ENCODE data around the gene TLR10.
"Not testable (repeated sequence)": the region's sequence is repeated elsewhere in the genome, so short reads cannot be mapped to it uniquely, and the experiment has no call there.

TLR10 gene

DNA sequence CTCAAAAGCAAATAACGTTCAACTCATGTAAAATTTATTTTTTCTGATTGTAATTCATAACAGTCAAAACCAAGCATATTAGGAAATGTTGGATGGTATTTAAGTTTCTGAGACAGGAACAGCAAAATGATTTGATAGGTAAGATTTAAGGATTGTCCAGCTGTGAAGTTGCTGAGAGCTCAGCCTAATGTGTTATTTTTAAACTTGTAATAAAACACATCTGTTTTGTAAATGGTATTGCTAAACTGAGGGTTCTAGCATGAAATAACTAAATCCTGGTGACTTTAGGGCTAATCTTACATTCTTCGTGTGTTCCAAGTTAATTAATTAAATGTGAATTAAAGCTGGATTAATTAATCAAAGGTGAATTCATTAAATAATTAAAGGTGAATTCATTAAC is 13.3 kb downstream of the TLR10 start:
- FAIRE-seq, result peak; percentile 62
- DNase-seq (ENCODE audit: extremely low spot score, insufficient read length, low read depth), result no peak

DNA sequence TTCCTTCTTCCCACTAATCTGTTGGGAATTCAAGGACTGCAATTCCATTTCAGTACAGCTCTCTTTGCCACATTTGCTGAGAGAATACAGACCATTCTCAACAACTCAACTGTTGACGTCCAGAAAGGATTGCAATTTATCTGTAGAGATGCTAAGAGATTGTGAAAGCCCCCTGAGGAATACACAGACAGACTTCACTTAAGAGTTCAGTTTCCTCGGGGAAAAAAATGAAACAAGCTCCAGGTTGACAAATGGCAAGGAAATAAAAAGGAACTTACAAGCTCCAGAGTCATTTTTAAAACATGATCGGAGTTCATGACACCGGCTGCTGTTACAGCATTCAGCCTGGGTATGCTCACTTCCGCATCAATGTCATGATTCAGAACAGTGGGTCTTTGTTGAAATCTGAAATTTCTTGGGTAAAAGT is 13.8 kb downstream of the TLR10 start:
- DNase-seq (ENCODE audit: extremely low spot score, insufficient read length, low read depth) (no peak), FAIRE-seq (peak; percentile 24)

DNA sequence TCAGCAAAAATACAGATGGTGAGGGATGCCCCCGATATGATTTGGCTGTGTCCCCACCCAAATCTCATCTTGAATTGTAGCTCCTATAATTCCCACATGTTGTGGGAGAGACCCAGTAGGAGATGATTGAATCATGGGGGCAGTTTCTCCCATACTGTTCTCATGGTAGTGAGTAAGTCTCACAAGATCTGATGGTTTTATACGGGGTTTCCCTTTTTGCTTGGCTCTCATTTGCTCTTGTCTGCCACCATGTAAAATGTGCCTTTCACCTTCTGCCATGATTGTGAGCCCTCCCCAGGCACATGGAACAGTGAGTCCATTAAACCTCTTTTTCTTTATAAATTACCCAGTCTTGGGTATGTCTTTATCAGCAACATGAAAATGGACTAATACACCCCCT is 15.8 kb downstream of the TLR10 start:
- FAIRE-seq; DNase-seq (ENCODE audit: extremely low spot score, insufficient read length, low read depth): not testable (repeated sequence)

DNA sequence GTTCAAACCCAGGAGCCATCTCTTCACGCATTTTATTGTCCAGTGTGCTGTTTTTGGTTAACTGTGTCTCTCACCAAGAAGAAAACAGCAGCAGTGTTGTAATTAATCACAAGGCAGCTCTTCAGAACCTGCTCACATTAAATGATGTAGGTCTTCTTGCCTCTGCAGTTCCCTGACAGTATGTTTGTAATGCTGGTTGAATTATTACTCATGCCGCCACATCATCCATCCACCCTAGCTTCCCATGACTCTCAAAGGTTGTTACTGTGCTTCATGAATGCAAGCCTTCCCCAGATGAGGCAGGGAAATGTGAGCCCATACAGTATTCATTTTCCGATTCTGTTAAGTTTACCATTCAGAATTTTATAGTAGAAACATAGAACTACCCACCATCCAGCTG is 17.4 kb downstream of the TLR10 start:
- DNase-seq (ENCODE audit: extremely low spot score, insufficient read length, low read depth) (no peak), FAIRE-seq (no peak)

DNA sequence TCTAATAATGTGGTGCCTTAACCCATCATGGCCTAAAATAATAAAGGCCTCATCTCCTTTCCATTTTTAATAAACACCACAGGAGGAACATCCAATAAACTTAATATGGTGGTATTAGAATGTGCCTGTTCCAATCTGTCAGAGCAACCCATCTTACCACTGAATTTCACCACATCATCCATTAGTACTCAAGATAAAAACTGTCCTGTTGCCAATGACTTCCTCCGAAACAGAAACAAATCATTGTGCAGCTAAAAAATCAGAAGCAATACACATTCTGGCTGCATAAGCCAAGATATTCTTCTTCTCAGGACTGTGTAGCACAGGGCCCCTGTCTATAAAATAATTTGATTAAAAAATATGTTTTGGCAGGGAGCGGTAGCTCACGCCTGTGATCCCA is 18.5 kb downstream of the TLR10 start:
- FAIRE-seq, result peak; percentile 39
- DNase-seq (ENCODE audit: extremely low spot score, insufficient read length, low read depth), result no peak

DNA sequence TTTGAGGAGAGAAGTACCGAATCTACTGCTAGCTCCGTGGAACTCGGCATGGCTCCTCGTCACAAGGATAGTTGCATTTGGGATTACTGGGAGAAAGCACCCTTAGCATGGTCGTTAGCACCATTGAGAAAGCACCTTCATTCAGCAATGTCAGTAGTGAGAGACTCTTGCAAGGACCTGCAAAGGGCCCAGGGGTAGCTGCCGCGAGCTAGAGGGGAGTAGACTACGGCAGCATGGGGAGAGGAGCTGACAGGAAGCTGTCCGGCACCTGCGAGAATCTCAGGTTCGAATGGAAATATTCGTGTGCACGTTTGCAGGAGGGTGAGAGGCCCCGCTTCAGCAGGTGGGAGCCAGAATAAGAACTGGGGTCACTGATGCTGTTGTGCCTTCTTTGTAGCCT is 20.2 kb downstream of the TLR10 start:
- DNase-seq (ENCODE audit: extremely low spot score, insufficient read length, low read depth), result no peak
- FAIRE-seq, result peak; percentile 91

DNA sequence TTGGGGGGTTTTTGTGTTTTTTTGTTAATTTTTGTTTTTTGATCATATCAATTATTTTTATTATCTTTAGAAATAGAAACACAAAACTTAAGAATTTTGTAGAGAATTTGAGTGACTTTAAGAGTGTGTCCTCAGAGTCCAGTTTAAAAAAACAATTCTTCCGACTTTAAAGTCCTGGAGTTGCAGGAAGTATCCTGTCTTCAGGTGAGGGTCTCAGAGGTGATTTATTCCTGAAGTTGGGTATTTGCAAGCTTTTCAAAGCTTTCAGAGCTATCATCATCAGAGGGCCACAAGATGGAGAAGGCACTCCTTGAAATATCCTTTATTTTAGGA is 23.0 kb downstream of the TLR10 start:
- DNase-seq (ENCODE audit: extremely low spot score, insufficient read length, low read depth), result no peak
- FAIRE-seq, result no peak

DNA sequence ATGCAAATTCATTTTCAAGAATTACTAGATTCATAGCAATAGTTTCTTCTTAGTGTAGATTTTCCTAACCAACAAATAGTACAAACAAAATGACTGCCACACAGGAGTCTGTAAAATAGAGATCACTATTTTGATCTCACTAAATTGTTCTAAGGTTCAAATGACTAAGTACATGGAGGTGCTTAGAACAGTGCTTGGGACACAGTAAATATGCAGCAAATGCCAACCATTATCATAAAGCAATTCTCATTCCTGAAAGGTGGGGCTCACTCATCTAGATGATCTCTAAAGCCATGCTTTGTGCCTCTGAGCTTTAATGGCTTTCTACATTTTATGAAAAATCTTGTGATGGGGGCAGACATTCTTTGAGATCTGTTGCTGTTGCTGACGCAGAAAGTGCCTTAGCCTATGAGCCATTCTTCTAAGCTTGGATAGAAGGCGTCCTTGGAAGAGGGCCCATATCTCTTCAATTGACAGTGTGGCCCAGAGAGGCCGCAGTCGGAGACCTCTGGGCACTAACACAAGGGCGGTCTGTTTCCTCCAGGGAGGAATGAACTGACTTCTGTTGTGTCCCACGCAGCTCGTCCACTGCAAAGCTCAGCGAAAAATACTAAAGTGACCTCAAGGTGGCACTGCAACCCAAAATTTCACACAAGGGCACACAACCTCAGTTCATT is 23.5 kb downstream of the TLR10 start:
- peak; percentile 92 for FAIRE-seq
- no peak for DNase-seq (ENCODE audit: extremely low spot score, insufficient read length, low read depth)

DNA sequence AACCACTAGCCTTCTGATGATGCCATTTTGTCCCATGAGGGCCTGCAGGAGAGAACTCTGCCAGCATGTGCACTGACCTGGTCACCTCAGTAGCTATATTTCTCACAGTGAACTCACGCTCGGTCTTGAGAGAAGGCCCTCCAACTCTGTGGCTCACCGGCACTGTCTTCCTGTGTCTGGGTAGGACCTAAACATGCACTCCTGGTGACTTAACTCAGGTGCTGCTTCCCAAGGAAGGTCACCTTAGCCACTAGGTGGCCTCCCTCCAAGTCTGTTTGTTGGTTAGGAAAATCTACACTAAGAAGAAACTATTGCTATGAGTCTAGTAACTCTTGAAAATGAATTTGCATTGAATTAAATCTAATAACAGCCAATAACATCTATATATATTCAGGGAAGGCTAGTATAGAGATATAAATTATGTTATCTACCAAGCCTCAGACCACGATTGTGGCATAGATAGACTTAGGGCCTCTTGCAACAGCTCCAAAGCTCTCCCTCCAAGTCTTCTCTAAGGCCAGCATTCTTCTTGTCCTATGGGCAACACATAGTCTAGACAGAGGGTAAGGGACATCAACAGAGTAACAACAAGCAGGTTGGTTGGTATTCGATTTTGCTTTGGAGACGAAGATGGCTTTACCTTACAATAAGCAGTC is 24.7 kb downstream of the TLR10 start:
- FAIRE-seq (peak; percentile 63), DNase-seq (ENCODE audit: extremely low spot score, insufficient read length, low read depth) (no peak)

DNA sequence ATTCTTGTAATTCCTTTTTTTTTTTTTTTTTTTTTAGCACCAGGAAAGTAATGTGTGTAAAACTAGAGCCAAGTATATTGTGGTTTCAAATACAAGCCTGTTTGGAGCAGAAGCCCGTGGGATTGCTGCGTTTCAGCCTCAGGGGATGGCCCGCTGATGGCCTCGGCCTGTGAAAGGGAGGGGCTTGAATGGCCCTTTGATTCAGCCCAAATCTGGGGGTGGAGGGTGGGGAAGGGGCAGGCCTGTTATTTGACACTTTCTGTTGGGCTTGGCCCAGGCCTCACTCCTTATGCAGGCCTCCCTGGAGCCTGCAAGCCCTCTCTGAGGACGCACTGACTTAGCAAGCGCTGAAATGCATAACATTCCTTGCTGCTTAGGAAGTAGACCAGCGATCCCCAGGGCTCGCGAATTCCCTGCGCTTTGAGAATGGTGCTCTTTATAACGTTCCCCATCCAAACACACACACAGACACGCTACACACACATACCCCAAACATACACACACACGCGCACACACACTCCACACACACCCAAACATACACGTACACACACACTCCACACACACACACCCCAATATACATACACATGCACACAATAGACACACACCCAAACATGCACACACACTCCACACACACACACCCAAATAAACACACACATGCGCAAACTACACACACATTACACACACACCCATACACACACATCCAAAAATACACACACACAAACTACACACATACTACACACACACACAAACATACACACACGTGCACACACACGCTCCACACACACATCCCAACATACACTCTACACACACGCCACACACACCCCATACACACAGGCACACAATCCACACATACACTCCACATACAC is 29.6 kb downstream of the TLR10 start:
- no peak for FAIRE-seq
- DNase-seq (ENCODE audit: extremely low spot score, insufficient read length, low read depth), result no peak

DNA sequence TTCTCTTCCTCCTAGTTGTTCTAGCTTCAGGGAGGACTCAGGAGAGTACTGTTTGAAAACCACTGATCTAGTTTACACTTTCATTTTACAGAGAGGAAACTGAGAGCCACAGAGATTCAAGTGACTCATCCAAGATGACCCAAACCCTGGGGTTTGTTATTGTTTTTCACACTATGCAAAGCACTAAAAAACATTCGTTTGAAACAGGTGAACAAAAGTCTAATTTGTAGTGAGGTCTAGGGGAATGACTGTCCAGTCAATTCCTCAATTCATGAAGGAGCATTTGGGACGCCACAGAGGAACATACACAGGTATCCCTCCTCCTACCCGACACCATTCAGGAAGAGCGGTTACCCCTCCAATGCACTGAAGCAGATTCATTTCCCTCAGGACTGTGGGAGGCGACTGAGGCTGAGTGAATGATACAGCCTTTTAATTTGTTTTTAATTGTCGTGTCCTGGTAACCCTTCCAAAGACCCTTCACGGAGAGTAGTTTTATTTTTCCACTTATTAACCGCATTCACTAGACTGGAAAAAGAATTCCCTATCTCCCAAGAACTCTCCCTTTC is 30.3 kb downstream of the TLR10 start:
- peak; percentile 76 for FAIRE-seq
- DNase-seq (ENCODE audit: extremely low spot score, insufficient read length, low read depth), result no peak

DNA sequence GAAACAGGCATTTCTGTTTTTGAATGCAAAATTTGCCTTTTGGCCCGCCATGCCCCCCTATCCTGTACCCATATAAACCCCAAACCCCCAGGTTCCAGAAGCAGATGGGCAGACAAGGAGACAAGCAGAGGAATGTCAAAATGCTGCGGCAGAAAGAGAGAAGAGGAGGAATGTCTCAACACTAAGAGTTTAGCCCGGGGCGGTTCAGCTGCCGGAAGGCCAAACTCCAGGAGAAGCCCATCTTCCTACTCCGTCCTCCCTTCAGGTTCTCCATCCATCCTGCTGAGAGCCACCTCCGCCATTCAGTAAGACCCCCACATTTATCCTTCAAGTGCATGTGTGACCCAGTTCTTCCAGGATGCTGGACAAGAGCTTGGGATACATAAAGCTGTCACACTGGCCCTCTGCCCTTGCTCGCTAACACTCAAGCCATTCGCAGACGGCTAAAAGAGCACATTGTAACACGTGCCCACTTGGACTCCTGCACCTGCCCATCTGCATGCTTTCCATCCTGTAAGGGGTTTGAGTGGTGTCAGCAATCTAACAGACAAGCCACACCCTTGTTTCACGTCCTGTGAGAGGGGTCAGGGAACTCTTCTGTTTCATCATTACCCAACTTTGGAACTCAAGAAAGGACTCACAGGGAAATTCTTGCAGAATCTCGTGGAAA is 31.3 kb downstream of the TLR10 start:
- DNase-seq (ENCODE audit: extremely low spot score, insufficient read length, low read depth) (no peak), FAIRE-seq (no peak)

DNA sequence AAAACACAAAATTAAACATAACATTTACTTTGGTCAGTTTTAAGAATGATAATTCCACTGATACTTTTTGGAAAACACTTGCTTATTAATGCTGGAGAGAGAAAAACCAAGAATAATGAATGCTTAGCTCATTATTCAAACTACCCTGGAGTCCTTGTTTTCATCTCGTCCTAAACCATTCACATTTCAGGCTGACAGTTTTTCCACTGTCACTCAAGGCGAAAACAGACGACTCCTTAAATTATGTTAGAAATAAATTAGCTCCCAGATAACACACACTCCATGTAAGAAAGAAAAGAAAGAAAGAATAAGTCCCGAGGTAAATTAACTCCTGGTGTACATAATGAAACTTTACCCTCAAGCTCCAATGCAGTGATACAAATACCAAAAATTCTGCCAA is 33.5 kb downstream of the TLR10 start:
- FAIRE-seq (no peak), DNase-seq (ENCODE audit: extremely low spot score, insufficient read length, low read depth) (no peak)

DNA sequence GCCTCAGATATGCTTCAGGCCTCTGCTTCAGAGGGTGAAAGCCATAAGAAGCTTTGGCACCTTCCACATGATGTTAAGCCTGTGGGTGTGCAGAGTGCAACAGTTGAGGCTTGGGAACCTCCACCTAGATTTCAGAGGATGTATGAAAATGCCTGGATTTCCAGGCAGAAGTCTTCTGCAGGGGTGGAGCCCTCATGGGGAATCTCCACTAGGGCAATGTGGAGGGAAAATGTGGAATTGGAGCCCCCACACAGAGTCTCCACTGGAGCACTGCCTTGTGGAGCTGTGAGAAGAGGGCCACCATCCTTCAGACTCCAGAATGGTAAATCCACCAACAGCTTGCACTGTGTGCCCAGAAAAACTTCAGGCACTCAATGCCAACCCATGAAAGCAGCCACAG is 35.2 kb downstream of the TLR10 start:
- DNase-seq (ENCODE audit: extremely low spot score, insufficient read length, low read depth), result no peak
- no peak for FAIRE-seq

DNA sequence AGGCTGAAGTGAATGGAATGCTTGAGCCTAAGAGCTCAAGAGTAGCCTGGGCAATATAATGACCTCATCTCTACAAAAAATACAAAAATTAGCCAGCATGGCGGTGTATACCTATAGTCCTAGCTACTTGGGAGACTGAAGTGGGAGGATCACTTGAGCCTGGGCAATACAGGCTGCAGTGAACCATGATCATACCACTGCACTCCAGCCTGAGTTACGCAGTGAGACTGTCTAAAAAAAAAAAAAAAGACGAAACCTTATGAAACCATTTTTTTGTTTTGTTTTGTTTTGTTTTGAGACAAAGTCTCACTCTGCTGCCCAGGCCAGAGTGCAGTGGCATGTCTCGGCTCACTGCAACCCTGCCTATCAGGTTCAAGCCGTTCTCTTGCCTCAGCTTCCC is 36.9 kb downstream of the TLR10 start:
- DNase-seq (ENCODE audit: extremely low spot score, insufficient read length, low read depth) (no peak), FAIRE-seq (no peak)

DNA sequence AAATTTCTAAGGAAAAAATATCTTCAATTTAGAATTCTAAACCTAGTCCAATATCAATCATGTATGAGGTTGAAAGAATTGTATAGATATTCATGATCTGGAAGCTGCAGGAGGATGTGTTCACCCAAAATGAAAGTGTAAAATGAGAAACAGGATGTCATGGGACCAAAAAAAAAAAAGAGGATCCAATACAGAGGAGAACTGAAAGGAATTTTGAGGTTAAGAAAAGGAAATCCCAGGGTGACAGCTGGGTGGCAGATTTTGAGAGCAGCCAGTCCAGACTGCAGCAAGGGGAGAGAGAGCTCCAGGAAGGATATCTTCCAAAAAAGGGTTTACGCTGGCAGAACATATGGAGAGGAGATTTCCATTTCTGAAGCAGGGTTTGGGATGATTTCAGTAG is 38.9 kb downstream of the TLR10 start:
- DNase-seq (ENCODE audit: extremely low spot score, insufficient read length, low read depth), result no peak

DNA sequence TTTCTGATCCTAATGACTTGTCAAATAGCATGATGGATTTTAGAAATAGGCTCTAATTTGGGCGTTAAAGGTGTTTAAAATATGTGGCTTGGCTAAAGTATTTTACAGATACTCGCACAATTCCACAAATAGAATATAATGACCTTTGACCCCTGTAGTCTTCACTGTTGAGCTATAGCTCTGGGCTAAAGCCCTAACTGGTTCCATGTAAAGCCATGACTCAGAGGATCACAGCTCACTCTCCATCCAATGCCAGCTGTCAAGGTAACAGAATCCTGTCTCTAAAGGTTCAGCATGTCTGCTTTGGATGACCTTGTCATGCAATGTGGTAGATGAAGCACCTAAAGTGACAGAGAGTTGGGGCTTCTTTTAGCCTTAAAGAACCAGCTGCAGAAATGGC is 42.5 kb downstream of the TLR10 start:
- FAIRE-seq, result no peak
- no peak for DNase-seq (ENCODE audit: extremely low spot score, insufficient read length, low read depth)

More for the DNA sequence above, 38.9 kb downstream of the TLR10 start:
- FAIRE-seq, result no peak

DNA sequence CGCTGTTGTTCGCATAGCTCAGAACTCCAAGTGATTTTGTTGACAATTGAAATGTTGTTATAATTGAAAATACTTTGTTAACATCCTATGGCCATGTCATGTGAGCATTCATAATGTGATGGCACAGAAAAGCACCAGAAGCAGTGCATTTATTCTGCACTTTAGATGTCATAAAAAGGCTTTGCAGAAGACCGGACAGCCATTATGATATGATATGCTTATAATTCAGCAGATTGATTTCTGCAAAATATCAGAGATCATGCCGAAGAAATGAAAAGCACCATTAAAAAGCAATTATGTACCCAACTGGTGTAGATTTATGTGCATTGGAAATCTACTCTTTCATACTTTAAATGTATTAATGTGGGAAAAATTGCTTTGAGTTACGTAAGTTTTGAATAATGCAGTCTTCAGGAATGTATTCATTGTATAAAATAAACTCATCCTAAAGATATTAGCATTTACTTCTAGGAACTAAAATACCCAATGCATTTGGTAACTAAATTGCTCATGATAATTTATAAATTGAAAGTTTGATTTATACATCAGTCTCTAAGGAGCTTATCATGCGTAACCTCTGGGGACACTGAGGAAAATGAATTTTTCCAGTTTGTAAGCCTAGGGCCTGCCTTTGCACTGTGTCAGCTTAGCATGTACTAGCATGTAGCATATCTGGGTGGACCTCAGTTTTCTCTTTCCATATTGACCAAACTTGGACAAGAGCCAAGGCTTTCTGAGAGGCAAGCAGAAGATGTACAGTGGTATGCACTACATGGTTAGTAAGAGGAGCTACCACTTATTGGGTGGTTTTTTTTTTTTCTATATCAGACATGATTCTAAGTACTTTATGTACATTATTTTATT is 43.6 kb downstream of the TLR10 start:
- DNase-seq (ENCODE audit: extremely low spot score, insufficient read length, low read depth) (no peak), FAIRE-seq (no peak)

DNA sequence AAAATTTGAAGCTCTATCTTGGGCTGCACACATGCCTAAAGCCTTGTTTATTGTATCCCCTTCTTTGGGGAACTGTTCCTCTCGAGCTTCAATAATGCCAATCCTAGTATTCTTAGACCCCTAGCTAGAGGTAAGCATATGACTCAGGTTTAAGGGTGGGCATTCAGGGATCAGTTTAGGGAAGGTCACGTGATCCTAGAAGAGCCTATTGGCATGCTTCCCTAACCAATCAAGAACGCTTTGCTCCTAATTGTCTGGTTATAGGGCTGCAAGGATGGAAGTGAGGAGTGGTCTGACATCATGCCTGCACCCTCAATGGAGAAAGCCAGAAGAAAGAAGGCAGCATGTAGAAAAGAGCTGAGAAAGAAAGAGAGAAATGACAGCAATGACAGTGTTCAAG is 46.9 kb downstream of the TLR10 start:
- FAIRE-seq (no peak), DNase-seq (ENCODE audit: extremely low spot score, insufficient read length, low read depth) (no peak)

Data from GM18507 (cell line).